ENCODE results near the gene TCP11L2. TPM values are rescaled to one million over a fixed set of nuclear protein-coding genes. Genes with fewer than 3 reads are reported as not detected.
A peak's percentile ranks its signal among the peaks of the same experiment; 100 is the strongest.

TCP11L2 gene
- total RNA-seq, 1 experiment from 2014 or later, result 12.1 TPM

- CTCF ChIA-PET, result no interaction called here
- DNase-seq, result no peak
- no TSS peak for BruUV-seq (replicated peaks)
These were observed 41.6 kb downstream of the TCP11L2 start for GRCh38 chr12:106344131-106344530.

GRCh38 chr12:106345746-106346145 lies 43.2 kb downstream of the TCP11L2 start:
- Histone ChIP-seq H3K9ac (ENCODE audit: low read length) (no peak overlapping the region), H3K4me3 (ENCODE audit: low read length) (no peak overlapping the region), H2AFZ (ENCODE audit: low read length) (no peak overlapping the region), H4K20me1 (ENCODE audit: low read length) (no peaks in the 10 kb centered on the region), H3K4me1 (ENCODE audit: insufficient read depth, low read length) (peaks cover 15% of the 10 kb centered on the region), H3K79me2 (ENCODE audit: low read length) (no peaks in the 10 kb centered on the region), H3K27me3 (ENCODE audit: low read length) (no peaks in the 10 kb centered on the region), H3F3A (ENCODE audit: low read length, unreplicated experiment) (no peaks in the 10 kb centered on the region), H3K36me3 (ENCODE audit: low read depth, low read length) (no peaks in the 10 kb centered on the region), H3K9me3 (ENCODE audit: low read length) (no peaks in the 10 kb centered on the region), H3K27ac (ENCODE audit: low read length) (no peak overlapping the region), H3K4me2 (ENCODE audit: low read length) (no peak overlapping the region), H3K9me2 (replicated peaks; ENCODE audit: low read length) (no peaks in the 10 kb centered on the region)
- TF ChIP-seq EZH2 (IDR thresholded peaks at IDR 0.05; ENCODE audit: low read length, unreplicated experiment) (no peak), CTCF (conservative IDR thresholded peaks at IDR 0.05; ENCODE audit: low read depth, low read length) (peak; percentile 75), EZH2phosphoT487 (IDR thresholded peaks at IDR 0.05; ENCODE audit: borderline replicate concordance, low read length) (no peak)
- ChIA-PET POLR2A (ENCODE audit: unreplicated experiment) (no interaction called here), CTCF (interaction anchor here (1.2 kb wide), 1 partner anchor 119 kb away, joined by 4 read pairs; no protein-coding TSS in a partner anchor)
- peak; percentile 54 for ATAC-seq
- BruUV-seq (replicated peaks), result no TSS peak
- intact Hi-C loops (cut with micrococcal nuclease), result loop anchor here (1.0 kb wide), 1 partner anchor 118 kb away; no protein-coding TSS in a partner anchor
- DNase-seq, result peak; percentile 76

More at GRCh38 chr12:106344131-106344530, 41.6 kb downstream of the TCP11L2 start:
- intact Hi-C loops (cut with micrococcal nuclease), result loop anchor here (5.0 kb wide), 2 partner anchors 57 to 97 kb away; partner anchors contain the start of gene CKAP4
- Histone ChIP-seq H3K4me3 (ENCODE audit: low read length) (no peak overlapping the region), H3K27ac (ENCODE audit: low read length) (no peak overlapping the region), H3F3A (ENCODE audit: low read length, unreplicated experiment) (no peaks in the 10 kb centered on the region), H3K27me3 (ENCODE audit: low read length) (no peaks in the 10 kb centered on the region), H3K9me3 (ENCODE audit: low read length) (no peaks in the 10 kb centered on the region), H4K20me1 (ENCODE audit: low read length) (no peaks in the 10 kb centered on the region), H3K9me2 (replicated peaks; ENCODE audit: low read length) (no peaks in the 10 kb centered on the region), H3K4me2 (ENCODE audit: low read length) (no peak overlapping the region), H3K4me1 (ENCODE audit: insufficient read depth, low read length) (peaks cover 15% of the 10 kb centered on the region), H3K79me2 (ENCODE audit: low read length) (no peaks in the 10 kb centered on the region), H2AFZ (ENCODE audit: low read length) (no peak overlapping the region), H3K9ac (ENCODE audit: low read length) (no peak overlapping the region), H3K36me3 (ENCODE audit: low read depth, low read length) (no peaks in the 10 kb centered on the region)
- POLR2A ChIA-PET (ENCODE audit: unreplicated experiment), result no interaction called here
- no peak for ATAC-seq
- no peak for TF ChIP-seq CTCF (conservative IDR thresholded peaks at IDR 0.05; ENCODE audit: low read depth, low read length)
- TF ChIP-seq EZH2phosphoT487 (IDR thresholded peaks at IDR 0.05; ENCODE audit: borderline replicate concordance, low read length), result no peak

- CTCF ChIA-PET, result no interaction called here
- BruUV-seq (replicated peaks), result TSS peak; percentile 27
- H3K79me2 ChIP-seq (ENCODE audit: low read length), result no peaks in the 10 kb centered on the region
- peaks cover 2% of the 10 kb centered on the region for H3K4me1 ChIP-seq (ENCODE audit: insufficient read depth, low read length)
- no peak overlapping the region for H3K4me2 ChIP-seq (ENCODE audit: low read length)
- H2AFZ ChIP-seq (ENCODE audit: low read length), result no peak overlapping the region
- H3K4me3 ChIP-seq (ENCODE audit: low read length), result no peak overlapping the region
- H3K27ac ChIP-seq (ENCODE audit: low read length), result no peak overlapping the region
- no peak for ATAC-seq
- no peaks in the 10 kb centered on the region for H3K36me3 ChIP-seq (ENCODE audit: low read depth, low read length)
- no peak for DNase-seq
- H3F3A ChIP-seq (ENCODE audit: low read length, unreplicated experiment), result no peaks in the 10 kb centered on the region
- TF ChIP-seq EZH2 (IDR thresholded peaks at IDR 0.05; ENCODE audit: low read length, unreplicated experiment) (no peak), CTCF (conservative IDR thresholded peaks at IDR 0.05; ENCODE audit: low read depth, low read length) (no peak), EZH2phosphoT487 (IDR thresholded peaks at IDR 0.05; ENCODE audit: borderline replicate concordance, low read length) (no peak)
- POLR2A ChIA-PET (ENCODE audit: unreplicated experiment), result no interaction called here
- no peaks in the 10 kb centered on the region for H4K20me1 ChIP-seq (ENCODE audit: low read length)
- no peaks in the 10 kb centered on the region for H3K9me2 ChIP-seq (replicated peaks; ENCODE audit: low read length)
- H3K9me3 ChIP-seq (ENCODE audit: low read length), result no peaks in the 10 kb centered on the region
- no peaks in the 10 kb centered on the region for H3K27me3 ChIP-seq (ENCODE audit: low read length)
- H3K9ac ChIP-seq (ENCODE audit: low read length), result no peak overlapping the region
- intact Hi-C loops (cut with micrococcal nuclease), result no loop called here
These were observed 45.9 kb downstream of the TCP11L2 start for GRCh38 chr12:106348411-106348810.

All from PC-3 (cell line).